PFSK-1 (cell line): ENCODE data around the gene RABGEF1.

Experiments used
- FOXP2 ChIP-seq: optimal IDR thresholded peaks from 2 replicates; pipeline ENCODE3; 2011; ENCODE audit warnings: borderline replicate concordance, control low read depth, inconsistent platforms; ENCODE audit not compliant: insufficient read depth; ENCODE audit errors: extremely low read length, extremely low read depth
- POLR2AphosphoS5 ChIP-seq: IDR thresholded peaks from 2 replicates; pipeline ENCODE4 v1.6.1; 2012; ENCODE audit warnings: low read depth, mild to moderate bottlenecking, control low read depth, low read length, moderate library complexity
- SIN3A ChIP-seq: IDR thresholded peaks from 2 replicates; pipeline ENCODE4 v1.6.1; 2012; ENCODE audit warnings: mild to moderate bottlenecking, low read length, moderate library complexity, borderline replicate concordance; ENCODE audit not compliant: insufficient read depth
- TAF1 ChIP-seq: IDR thresholded peaks from 2 replicates; pipeline ENCODE4 v1.6.1; 2012; ENCODE audit warnings: low read length, control low read depth, borderline replicate concordance; ENCODE audit not compliant: insufficient read depth
- TF ChIP-seq, protein P1 (sequence below), 2 experiments: IDR thresholded peaks; 2 replicates each; pipeline versions ENCODE4 v1.6.1 to v1.8.0; 2011 to 2012; ENCODE audit warnings: low read depth in 2 of 2, low read length in 2 of 2, control low read depth in 1 of 2, inconsistent platforms in 1 of 2, mild to moderate bottlenecking in 1 of 2, moderate library complexity in 1 of 2; ENCODE audit not compliant: insufficient read depth in 1 of 2

The RABGEF1 gene

DNA sequence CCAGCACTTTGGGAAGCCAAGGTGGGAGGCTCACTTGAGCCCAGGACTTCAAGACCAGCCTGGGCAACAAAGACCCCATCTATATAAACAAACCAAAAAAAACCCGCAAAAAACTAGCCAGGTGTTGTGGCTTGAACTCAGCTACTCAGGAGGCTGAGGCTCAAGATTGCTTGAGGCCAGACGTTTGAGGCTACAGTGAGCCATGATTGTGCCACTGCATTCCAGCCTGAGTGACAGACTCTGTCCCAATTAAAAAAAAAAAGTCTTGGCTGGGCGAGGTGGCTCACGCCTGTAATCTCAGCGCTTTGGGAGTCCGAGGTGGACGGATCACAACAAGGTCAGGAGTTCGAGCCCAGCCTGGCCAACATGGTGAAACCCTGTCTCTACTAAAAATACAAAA lies 11.4 kb downstream of the RABGEF1 start:
- TF ChIP-seq, protein P1, sequence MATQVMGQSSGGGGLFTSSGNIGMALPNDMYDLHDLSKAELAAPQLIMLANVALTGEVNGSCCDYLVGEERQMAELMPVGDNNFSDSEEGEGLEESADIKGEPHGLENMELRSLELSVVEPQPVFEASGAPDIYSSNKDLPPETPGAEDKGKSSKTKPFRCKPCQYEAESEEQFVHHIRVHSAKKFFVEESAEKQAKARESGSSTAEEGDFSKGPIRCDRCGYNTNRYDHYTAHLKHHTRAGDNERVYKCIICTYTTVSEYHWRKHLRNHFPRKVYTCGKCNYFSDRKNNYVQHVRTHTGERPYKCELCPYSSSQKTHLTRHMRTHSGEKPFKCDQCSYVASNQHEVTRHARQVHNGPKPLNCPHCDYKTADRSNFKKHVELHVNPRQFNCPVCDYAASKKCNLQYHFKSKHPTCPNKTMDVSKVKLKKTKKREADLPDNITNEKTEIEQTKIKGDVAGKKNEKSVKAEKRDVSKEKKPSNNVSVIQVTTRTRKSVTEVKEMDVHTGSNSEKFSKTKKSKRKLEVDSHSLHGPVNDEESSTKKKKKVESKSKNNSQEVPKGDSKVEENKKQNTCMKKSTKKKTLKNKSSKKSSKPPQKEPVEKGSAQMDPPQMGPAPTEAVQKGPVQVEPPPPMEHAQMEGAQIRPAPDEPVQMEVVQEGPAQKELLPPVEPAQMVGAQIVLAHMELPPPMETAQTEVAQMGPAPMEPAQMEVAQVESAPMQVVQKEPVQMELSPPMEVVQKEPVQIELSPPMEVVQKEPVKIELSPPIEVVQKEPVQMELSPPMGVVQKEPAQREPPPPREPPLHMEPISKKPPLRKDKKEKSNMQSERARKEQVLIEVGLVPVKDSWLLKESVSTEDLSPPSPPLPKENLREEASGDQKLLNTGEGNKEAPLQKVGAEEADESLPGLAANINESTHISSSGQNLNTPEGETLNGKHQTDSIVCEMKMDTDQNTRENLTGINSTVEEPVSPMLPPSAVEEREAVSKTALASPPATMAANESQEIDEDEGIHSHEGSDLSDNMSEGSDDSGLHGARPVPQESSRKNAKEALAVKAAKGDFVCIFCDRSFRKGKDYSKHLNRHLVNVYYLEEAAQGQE (IDR thresholded peaks at IDR 0.05; ENCODE audit: insufficient read depth in 1 of 2, low read depth in 2 of 2, low read length in 2 of 2), result no peak
- TF ChIP-seq TAF1, result no peak
- no peak for TF ChIP-seq POLR2AphosphoS5
- TF ChIP-seq FOXP2, result no peak
- no peak for TF ChIP-seq SIN3A

DNA sequence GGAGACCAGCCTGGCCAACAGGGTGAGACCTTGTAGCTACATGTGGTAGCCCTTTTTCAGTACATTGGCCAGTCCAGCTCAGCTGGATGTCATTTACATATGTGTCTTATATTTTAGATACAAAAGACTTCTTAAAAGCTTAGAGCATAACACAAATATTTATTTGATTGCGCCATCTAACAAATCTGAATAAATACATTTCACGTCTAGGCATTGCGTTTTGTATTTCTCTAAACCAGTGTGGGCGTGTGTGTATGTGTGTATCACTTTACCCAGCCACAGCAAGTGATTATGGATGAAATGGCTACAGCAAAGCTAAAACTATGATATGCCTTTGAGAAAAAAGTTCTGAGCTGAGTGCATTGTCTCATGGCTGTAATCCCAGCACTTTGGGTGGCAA lies 14.0 kb downstream of the RABGEF1 start:
- no peak for TF ChIP-seq SIN3A

DNA sequence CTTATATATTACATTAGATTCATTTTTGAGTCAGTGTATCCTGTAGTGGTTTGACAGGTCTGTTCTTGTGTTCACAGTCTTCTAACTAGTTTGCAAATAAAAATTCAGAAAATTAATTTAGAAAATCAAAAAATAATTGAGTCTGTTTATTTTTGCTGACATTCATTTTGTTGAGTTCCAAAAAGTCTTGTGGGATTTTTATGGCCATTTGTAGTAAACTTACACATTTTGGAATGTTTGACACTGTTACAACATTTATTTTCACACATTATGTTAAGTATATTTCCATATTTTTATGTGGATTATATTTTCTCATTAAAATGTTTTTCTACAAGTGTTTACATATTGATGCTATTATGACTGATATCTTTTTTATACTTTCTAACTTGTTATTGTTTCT lies 16.4 kb downstream of the RABGEF1 start:
- TF ChIP-seq, protein P1 (IDR thresholded peaks at IDR 0.05; ENCODE audit: insufficient read depth in 1 of 2, low read depth in 2 of 2, low read length in 2 of 2), result no peak
- no peak for TF ChIP-seq FOXP2
- TF ChIP-seq TAF1, result no peak
- TF ChIP-seq SIN3A, result no peak
- TF ChIP-seq POLR2AphosphoS5, result no peak

DNA sequence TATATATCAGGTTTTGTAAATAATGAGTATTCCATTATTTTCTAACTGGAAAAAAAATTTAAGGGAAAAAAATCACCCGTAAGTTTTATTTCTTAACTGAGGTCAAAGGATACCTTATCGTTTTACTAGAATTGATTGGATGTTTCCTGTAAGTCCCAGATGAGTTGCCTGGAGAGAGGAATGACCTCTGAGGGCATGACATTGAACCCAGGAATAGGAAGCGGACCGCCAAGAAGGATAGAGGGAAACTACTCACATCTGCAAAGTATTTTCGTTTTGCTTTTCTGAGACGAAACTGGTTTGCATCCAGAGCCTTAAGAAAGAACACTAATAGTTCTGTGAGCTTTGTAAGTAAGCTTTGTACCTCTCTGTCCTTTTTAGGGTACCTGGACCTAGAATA lies 17.4 kb downstream of the RABGEF1 start:
- TF ChIP-seq SIN3A (no peak), TAF1 (no peak), POLR2AphosphoS5 (no peak), FOXP2 (no peak)
- TF ChIP-seq, protein P1 (IDR thresholded peaks at IDR 0.05; ENCODE audit: insufficient read depth in 1 of 2, low read depth in 2 of 2, low read length in 2 of 2), result no peak

DNA sequence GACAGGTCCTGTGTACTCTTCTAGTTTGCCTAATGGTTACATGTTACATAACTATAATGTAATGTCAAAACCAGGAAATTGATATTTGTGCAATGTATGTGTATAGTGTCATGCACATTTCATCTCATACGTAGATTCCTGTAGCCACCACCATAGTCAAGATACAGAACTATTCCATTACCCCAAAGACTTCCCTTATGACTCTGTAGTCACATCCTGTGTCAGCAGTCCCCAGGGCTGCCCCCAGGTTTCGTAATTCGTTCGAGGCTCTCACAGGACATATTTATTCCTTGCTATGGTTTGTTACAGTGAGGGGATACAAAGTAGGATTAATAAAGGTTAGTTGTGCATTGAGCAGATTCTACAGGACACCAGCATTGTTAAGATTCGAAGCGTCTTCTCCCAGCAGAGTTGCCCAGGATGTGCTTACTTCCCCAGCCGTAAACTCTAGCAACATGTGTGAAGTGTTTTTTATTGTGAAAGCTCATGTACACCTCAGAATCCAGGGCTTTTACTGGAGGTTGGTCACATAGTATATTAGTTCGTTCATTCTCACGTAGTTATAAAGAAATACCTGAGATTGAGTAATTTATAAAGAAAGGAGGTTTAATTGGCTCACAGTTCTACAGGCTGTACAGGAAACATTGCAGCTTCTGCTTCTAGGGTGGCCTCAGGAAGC lies 18.6 kb downstream of the RABGEF1 start:
- TF ChIP-seq SIN3A (no peak), TAF1 (no peak), POLR2AphosphoS5 (no peak), FOXP2 (no peak)
- TF ChIP-seq, protein P1 (IDR thresholded peaks at IDR 0.05; ENCODE audit: insufficient read depth in 1 of 2, low read depth in 2 of 2, low read length in 2 of 2), result no peak
